22Rv1 (cell line): ENCODE data around the gene MYBPC3.

Source experiments
- ZFX ChIP-seq: fragments of 450-650 bp; IDR thresholded peaks from 2 replicates; pipeline ENCODE4 v1.6.1; 2017; ENCODE audit warnings: antibody characterized with exemption, borderline replicate concordance
- TF ChIP-seq, protein P1 (sequence below): fragments of 450-650 bp; IDR thresholded peaks from 2 replicates; pipeline ENCODE4 v1.5.1; 2017; ENCODE audit warnings: mild to moderate bottlenecking

DNA sequence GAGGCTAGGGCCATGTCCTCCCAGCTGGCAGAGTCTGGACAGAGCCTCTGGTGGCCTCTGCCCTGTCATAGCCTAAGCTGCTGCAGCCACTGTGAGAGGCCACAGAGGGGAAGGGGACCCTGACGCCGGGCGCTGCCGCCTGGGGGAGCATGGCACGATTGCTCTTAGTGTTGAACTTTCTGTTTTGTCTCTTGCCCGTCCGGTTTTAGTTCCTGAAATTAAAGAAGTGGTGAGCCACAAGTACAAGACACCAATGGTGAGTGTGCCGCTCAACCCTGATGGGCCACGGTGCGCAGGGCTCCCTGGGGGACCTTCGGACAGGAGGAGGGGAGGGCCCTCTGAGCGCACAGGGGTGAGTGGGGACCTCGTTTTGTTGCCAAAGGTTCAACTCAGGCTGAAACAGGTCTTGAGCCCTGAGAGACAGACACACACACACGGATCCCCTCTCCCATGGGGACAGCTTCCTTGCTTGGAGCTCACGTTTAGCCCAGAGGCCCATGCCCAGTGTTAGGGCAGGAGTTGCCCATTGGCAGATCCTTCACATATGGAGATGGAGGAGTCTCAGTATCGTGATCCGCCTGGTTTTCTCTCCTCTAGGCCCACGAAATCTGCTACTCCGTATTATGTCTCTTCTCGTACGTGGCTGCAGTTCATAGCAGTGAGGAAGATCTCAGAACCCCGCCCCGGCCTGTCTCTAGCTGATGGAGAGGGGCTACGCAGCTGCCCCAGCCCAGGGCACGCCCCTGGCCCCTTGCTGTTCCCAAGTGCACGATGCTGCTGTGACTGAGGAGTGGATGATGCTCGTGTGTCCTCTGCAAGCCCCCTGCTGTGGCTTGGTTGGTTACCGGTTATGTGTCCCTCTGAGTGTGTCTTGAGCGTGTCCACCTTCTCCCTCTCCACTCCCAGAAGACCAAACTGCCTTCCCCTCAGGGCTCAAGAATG lies 23.8 kb downstream of the MYBPC3 start:
- TF ChIP-seq, protein P1, sequence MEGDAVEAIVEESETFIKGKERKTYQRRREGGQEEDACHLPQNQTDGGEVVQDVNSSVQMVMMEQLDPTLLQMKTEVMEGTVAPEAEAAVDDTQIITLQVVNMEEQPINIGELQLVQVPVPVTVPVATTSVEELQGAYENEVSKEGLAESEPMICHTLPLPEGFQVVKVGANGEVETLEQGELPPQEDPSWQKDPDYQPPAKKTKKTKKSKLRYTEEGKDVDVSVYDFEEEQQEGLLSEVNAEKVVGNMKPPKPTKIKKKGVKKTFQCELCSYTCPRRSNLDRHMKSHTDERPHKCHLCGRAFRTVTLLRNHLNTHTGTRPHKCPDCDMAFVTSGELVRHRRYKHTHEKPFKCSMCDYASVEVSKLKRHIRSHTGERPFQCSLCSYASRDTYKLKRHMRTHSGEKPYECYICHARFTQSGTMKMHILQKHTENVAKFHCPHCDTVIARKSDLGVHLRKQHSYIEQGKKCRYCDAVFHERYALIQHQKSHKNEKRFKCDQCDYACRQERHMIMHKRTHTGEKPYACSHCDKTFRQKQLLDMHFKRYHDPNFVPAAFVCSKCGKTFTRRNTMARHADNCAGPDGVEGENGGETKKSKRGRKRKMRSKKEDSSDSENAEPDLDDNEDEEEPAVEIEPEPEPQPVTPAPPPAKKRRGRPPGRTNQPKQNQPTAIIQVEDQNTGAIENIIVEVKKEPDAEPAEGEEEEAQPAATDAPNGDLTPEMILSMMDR = no peak
- TF ChIP-seq ZFX = no peak
